A673 (cell line): ENCODE measurements around the gene HOXD3.

Experiments used
- EZH2 ChIP-seq: fragments of 200-600 bp; sonication (generic); IDR thresholded peaks from 2 replicates; pipeline ENCODE4 v1.6.1; 2017; ENCODE audit warnings: borderline replicate concordance, low read depth, mild to moderate bottlenecking, mixed read lengths, antibody characterized with exemption, low read length; ENCODE audit not compliant: poor library complexity, severe bottlenecking
- TF ChIP-seq, protein P1 (sequence below): fragments of 300-800, 200-600 bp; sonication (generic); conservative IDR thresholded peaks from 2 replicates; pipeline ENCODE4 v1.5.1; 2017; ENCODE audit warnings: low read depth, mild to moderate bottlenecking, antibody characterized with exemption, low read length, moderate library complexity, mixed read lengths

DNA sequence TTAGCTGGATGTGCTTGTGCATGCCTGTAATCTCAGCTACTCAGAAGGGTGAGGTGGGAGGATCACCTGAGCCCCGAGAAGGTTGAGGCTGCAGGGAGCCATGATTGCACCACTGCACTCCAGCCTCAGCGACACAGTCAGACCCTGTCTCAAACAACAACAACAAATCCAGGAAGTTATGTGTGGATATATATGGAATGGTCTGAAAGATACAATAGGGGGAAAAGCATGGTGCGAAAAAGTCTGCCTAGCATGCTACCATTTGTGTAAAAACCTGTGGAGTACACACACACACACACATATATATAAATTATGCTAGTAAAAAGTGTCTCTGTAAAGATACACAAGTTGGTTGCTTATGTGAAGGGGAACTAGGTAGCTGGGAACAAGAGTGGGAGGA lies 24.4 kb downstream of the HOXD3 start:
- TF ChIP-seq, protein P1, sequence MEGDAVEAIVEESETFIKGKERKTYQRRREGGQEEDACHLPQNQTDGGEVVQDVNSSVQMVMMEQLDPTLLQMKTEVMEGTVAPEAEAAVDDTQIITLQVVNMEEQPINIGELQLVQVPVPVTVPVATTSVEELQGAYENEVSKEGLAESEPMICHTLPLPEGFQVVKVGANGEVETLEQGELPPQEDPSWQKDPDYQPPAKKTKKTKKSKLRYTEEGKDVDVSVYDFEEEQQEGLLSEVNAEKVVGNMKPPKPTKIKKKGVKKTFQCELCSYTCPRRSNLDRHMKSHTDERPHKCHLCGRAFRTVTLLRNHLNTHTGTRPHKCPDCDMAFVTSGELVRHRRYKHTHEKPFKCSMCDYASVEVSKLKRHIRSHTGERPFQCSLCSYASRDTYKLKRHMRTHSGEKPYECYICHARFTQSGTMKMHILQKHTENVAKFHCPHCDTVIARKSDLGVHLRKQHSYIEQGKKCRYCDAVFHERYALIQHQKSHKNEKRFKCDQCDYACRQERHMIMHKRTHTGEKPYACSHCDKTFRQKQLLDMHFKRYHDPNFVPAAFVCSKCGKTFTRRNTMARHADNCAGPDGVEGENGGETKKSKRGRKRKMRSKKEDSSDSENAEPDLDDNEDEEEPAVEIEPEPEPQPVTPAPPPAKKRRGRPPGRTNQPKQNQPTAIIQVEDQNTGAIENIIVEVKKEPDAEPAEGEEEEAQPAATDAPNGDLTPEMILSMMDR = no peak
- no peak for TF ChIP-seq EZH2
